Naive thymus-derived CD8-positive, alpha-beta T cell (primary cell): ENCODE measurements around the gene HS6ST3. TPM values are rescaled to one million over a fixed set of nuclear protein-coding genes. Genes with fewer than 3 reads are reported as not detected.

Experiments used
- ATAC-seq, 2 donors: fragments of 150-1000 bp; cut with Tn5 transposase in 1 of 2; sonication (Bioruptor Pico), chemical (Tn5 transposase) in 1 of 2; 1 replicate in 1 of 2; 2 replicates in 1 of 2; pipeline ENCODE4 v1.10.0; 2021; ENCODE audit warnings: mild to moderate bottlenecking in 2 of 2, moderate library complexity in 2 of 2
- POLR2A ChIA-PET: fragments of 350-600 bp; sonication (Branson Sonifier 250); formaldehyde crosslinking; loops from one replicate; lab custom pipeline; 2021; ENCODE audit warnings: antibody characterized with exemption; lab: Charles Lee
- DNase-seq, 10 donors: peaks; one replicate each; pipeline versions ENCODE4 v3.0.0 to v3.0.0-alpha.2; 2020 to 2022
- H3K27ac Mint-ChIP-seq, 10 donors: one replicate each; pipeline ENCODE4 v1.8.0; 2020 to 2022; ENCODE audit warnings: mild to moderate bottlenecking in 10 of 10, mixed read lengths in 10 of 10, moderate library complexity in 4 of 10, inconsistent platforms in 1 of 10
- H3K27me3 Mint-ChIP-seq, 5 donors: one replicate each; pipeline ENCODE4 v1.8.0; 2021 to 2022; ENCODE audit warnings: mixed read lengths in 5 of 5
- H3K36me3 Mint-ChIP-seq, 3 donors: one replicate each; pipeline ENCODE4 v1.8.0; 2020 to 2022; ENCODE audit warnings: mixed read lengths in 3 of 3, mild to moderate bottlenecking in 2 of 3, inconsistent platforms in 1 of 3
- H3K4me1 Mint-ChIP-seq, 4 donors: one replicate each; pipeline ENCODE4 v1.8.0; 2021 to 2022; ENCODE audit warnings: mixed read lengths in 4 of 4
- H3K4me3 Mint-ChIP-seq, 10 donors: one replicate each; pipeline ENCODE4 v1.8.0; 2020 to 2022; ENCODE audit warnings: mild to moderate bottlenecking in 10 of 10, mixed read lengths in 10 of 10, moderate library complexity in 6 of 10, inconsistent platforms in 1 of 10
- H3K9me3 Mint-ChIP-seq, 9 donors: one replicate each; pipeline ENCODE4 v1.8.0; 2020 to 2022; ENCODE audit warnings: mixed read lengths in 9 of 9, mild to moderate bottlenecking in 3 of 9, inconsistent platforms in 1 of 9, moderate library complexity in 1 of 9
- polyA plus RNA-seq, 3 donors: library from polyadenylated mRNA; unstranded; fragments of 300-500 nt; fragmentation: Illumina TruSeq; gene quantifications; one replicate each; pipeline ENCODE4 v1.2.3, GENCODE V29; 2021
- total RNA-seq, 8 experiments: library from RNA in 2 of 8; stranded (reverse) in 2 of 8; gene quantifications; one replicate each; pipeline ENCODE4 v1.2.3 and lab custom pipeline; 2021 to 2026

Gene HS6ST3
- total and polyA plus RNA-seq, 5 experiments from 2014 or later, result not detected

DNA sequence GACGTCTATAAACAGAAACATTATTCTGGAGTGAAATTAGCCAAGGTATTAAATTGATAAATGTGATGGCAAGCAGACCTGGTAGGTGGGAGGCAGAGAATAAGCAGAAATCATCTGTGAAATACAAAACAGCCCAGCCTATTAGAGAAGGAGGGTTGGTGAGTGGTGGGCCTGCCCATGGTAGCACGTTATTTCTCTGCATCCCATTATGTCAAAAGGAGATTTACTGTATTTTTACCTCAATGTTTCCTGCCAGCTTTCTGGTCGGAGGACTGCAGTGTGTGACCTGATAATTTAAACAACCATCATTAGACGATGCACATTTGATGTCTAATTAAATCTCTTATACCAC, 703.5 kb downstream of the HS6ST3 start:
- no peaks in the 10 kb centered on the region for H3K4me1 Mint-ChIP-seq
- no peak overlapping the region for H3K4me3 Mint-ChIP-seq
- H3K36me3 Mint-ChIP-seq, result no peaks in the 10 kb centered on the region
- POLR2A ChIA-PET, result no interaction called here
- peaks cover 0 to 5% (median 0%) of the 10 kb centered on the region in 9 donors for H3K9me3 Mint-ChIP-seq
- ATAC-seq (no peak), DNase-seq (no peak)
- no peak overlapping the region for H3K27ac Mint-ChIP-seq
- H3K27me3 Mint-ChIP-seq, result no peaks in the 10 kb centered on the region

DNA sequence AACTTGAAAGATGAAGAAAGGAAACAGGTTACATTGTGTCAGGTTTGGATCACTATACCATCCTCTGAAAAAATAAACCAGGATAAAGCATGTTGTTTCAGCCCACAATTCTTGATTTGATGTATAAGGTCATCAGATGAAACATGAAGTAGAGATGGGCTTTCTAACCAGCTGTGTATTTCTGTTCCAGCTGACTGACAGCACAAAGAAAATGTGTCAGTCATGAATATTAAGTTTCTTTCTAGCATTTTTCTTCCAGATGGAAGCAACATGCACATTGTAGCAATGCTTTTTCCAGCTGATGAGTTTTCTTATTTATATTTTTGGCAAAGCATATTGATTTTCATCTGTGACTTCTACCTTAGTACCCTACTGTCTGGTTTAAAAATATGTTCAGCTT, 704.8 kb downstream of the HS6ST3 start:
- no peaks in the 10 kb centered on the region for H3K27me3 Mint-ChIP-seq
- POLR2A ChIA-PET, result no interaction called here
- no peaks in the 10 kb centered on the region for H3K36me3 Mint-ChIP-seq
- peaks cover 0 to 5% (median 0%) of the 10 kb centered on the region in 9 donors for H3K9me3 Mint-ChIP-seq
- H3K4me3 Mint-ChIP-seq, result no peak overlapping the region
- DNase-seq (no peak), ATAC-seq (no peak)
- H3K27ac Mint-ChIP-seq, result no peak overlapping the region
- no peaks in the 10 kb centered on the region for H3K4me1 Mint-ChIP-seq

DNA sequence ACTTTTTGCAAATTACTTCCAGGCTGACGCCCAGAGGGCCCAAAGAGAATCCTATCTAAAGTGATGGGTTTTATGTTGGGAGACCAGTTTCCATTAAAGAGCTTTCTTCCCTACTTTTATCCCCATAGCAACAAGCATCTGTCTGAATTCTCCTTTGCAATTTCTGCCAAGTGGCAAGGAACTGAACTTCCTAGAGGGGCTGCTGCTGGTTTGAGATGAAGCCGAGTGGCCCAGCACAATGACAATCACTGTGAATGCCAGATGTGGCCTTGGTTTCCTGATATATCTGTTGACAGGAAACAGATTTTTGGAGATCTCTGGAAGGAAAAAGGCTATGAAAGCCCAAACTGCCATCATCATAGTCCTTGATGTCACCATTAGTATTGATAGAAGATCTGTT, 705.8 kb downstream of the HS6ST3 start:
- ATAC-seq (no peak), DNase-seq (no peak)
- H3K4me3 Mint-ChIP-seq, result no peak overlapping the region
- H3K27me3 Mint-ChIP-seq, result peaks cover 0 to under 1% (median 0%) of the 10 kb centered on the region in 5 donors
- no peaks in the 10 kb centered on the region for H3K4me1 Mint-ChIP-seq
- H3K36me3 Mint-ChIP-seq, result no peaks in the 10 kb centered on the region
- H3K9me3 Mint-ChIP-seq, result peaks cover 0 to 3% (median 0%) of the 10 kb centered on the region in 9 donors
- POLR2A ChIA-PET, result no interaction called here
- H3K27ac Mint-ChIP-seq, result no peak overlapping the region

DNA sequence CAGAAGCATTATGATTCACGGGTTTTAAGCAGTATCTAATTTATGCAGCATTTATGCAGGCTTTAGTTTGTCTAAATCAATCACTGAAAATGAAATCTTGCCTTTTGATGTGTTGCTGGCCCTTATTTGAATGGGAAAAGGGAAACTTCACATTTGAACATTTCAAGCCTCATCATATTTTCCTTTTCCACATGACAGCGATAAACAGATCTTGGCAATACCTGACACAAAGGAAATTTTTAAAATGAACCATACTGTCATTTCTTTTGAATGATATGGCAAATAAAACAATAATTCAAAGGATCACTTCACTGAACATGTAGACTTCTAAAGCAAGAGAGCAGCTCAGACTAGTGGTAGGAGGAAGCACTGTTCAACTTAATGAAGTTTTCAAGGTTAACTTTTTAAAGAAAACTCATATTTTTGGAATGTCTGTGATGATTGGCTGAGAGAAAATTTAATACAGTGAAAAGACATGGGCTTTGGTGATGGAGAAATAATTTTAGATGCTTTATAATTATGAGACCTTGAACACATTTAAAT, 706.3 kb downstream of the HS6ST3 start:
- H3K36me3 Mint-ChIP-seq, result no peaks in the 10 kb centered on the region
- H3K4me1 Mint-ChIP-seq, result no peaks in the 10 kb centered on the region
- DNase-seq (no peak), ATAC-seq (no peak)
- POLR2A ChIA-PET, result no interaction called here
- no peak overlapping the region for H3K4me3 Mint-ChIP-seq
- H3K9me3 Mint-ChIP-seq, result peaks cover 0 to 3% (median 0%) of the 10 kb centered on the region in 9 donors
- H3K27me3 Mint-ChIP-seq, result peaks cover 0 to 6% (median 0%) of the 10 kb centered on the region in 5 donors
- no peak overlapping the region for H3K27ac Mint-ChIP-seq

DNA sequence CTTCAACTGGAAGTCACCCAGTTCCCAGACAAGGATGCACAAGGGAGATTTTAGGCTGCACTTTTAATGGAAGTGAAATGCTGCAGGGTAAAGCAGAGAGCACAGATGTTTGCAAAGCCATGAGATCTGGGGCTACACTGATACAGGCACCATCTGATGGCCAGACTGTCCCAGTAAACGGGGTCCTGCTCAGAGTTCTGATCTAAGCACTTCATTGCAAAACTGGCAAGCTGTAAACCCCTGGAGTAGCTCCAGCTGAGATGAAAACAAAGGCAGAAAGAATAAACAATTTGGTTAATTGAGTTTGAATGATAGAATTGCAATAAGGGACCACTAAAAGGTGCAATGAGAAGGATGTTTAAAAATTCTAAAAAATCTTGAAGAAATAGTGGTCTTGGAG, 707.2 kb downstream of the HS6ST3 start:
- Mint-ChIP-seq H3K4me1 (no peaks in the 10 kb centered on the region), H3K4me3 (no peak overlapping the region), H3K27me3 (peaks cover 0 to 6% (median 0%) of the 10 kb centered on the region in 5 donors), H3K27ac (no peak overlapping the region), H3K36me3 (no peaks in the 10 kb centered on the region), H3K9me3 (peaks cover 0 to 3% (median 0%) of the 10 kb centered on the region in 9 donors)
- ATAC-seq (no peak), DNase-seq (no peak)
- POLR2A ChIA-PET, result no interaction called here

DNA sequence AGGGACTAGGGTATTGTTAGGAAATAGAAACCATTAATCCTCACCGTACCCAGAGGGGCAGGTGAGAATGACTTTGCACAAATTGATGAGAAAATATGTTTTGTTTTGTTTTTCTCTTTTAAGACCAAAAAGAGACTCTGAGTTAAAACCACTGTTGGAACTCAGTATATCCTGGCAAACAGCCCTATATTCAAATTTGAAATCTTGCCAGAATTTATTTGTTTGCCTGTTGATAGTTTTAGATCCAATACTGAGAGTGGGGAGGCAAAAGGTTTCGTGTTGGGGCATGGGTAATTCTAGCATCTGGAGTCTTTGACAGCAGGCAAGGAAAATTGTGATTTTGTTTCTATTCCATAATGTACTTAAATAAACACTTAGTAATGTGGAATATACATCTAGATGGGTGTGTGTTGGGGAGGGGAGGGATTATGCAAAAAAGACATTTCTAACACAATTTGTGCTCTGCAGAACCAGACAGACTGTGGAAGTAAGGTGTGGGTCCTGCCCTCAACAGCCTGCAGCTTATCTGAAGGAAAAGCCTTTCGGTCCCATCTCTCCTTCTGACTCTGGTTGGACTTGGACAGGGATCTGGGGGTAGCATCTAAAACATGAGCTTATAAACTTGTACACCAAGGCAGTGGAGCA, 713.7 kb downstream of the HS6ST3 start:
- POLR2A ChIA-PET, result no interaction called here
- no peaks in the 10 kb centered on the region for H3K4me1 Mint-ChIP-seq
- DNase-seq, result no peak
- no peak for ATAC-seq
- no peak overlapping the region for H3K27ac Mint-ChIP-seq
- peaks cover 0 to 6% (median 0%) of the 10 kb centered on the region in 5 donors for H3K27me3 Mint-ChIP-seq
- H3K9me3 Mint-ChIP-seq, result peaks cover 0 to 18% (median 4%) of the 10 kb centered on the region in 9 donors
- no peak overlapping the region for H3K4me3 Mint-ChIP-seq
- no peaks in the 10 kb centered on the region for H3K36me3 Mint-ChIP-seq

DNA sequence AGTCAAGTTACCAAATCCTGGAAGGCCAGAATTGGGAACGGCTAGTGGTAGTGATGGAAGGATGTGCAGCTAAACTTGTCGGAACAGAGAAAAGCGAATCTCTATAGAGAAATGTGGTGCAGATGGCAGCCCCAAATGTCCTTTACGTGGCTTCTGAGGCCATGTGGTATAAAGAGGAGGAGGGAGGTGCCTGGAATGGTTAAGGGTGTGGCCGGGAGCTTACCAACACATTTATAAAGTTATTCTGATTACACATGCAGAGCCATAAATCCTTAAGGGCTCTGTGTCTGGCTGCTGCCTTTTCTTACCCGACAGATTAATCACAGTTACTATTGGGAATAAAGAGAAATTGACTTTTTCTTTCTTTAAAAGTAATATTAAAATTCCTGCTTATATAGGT, 714.3 kb downstream of the HS6ST3 start:
- H3K36me3 Mint-ChIP-seq, result no peaks in the 10 kb centered on the region
- POLR2A ChIA-PET, result no interaction called here
- peaks cover 0 to 18% (median 4%) of the 10 kb centered on the region in 9 donors for H3K9me3 Mint-ChIP-seq

DNA sequence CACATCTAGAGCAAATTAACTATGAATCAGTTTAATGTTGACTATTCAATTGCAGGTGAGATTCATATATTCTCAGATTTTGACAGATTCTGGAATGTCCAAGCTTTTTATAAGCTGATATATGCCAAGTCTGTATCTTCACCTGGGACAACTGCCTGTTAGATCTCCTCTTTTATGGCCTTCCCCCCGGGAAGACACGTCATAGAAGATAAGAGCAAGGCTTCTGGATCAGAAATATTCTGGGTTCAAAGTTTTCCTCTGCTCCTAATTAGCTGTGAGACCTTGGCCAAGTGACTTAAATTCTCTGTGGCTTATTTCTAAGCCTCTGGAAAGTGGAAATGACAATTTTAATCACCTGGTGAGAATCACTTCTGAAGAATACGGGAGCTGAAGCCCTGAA, 716.8 kb downstream of the HS6ST3 start:
- DNase-seq (no peak), ATAC-seq (no peak)
- H3K4me3 Mint-ChIP-seq, result no peak overlapping the region
- peaks cover 0 to 18% (median 4%) of the 10 kb centered on the region in 9 donors for H3K9me3 Mint-ChIP-seq
- no peaks in the 10 kb centered on the region for H3K27me3 Mint-ChIP-seq
- POLR2A ChIA-PET, result no interaction called here
- H3K36me3 Mint-ChIP-seq, result no peaks in the 10 kb centered on the region
- H3K4me1 Mint-ChIP-seq, result no peaks in the 10 kb centered on the region
- no peak overlapping the region for H3K27ac Mint-ChIP-seq

More for the DNA sequence above, 714.3 kb downstream of the HS6ST3 start:
- Mint-ChIP-seq H3K4me1 (no peaks in the 10 kb centered on the region), H3K27ac (no peak overlapping the region), H3K27me3 (peaks cover 0 to 6% (median 0%) of the 10 kb centered on the region in 5 donors), H3K4me3 (no peak overlapping the region)
- no peak for ATAC-seq
- DNase-seq, result no peak

DNA sequence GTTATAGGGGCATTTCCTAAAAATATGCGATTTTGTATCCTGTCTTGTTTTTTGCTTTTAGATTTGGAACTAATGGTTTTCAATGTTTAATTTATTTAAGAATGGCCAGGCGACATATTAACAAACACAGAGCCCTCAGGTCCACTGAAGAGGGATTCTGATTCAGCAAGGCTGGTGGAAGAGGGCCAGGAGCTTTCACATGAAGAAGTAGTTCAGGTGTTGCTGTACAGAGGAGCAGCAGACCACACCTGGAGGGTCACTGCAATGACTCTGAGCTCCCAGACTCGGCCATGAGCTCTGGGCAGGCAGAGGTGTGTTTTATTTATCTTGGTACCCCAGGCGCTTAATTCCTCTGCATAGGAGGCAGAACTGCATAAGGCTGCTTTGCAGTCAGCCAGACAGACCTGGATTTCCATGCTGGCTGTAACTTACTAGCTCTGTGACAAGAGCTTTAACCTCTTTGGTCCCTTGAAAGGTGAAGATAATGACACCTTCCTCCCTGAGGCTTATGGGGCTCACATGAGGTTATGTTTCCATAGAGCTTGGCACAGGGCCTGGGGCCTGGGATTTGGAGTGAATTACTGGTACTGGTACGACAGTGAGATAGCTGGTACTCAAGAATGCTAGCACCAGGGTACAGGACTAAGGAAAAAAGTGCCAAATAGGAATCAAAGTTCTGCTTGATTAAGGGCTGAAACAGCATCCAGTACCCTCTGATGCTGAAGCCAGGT, 719.6 kb downstream of the HS6ST3 start:
- no peak overlapping the region for H3K27ac Mint-ChIP-seq
- POLR2A ChIA-PET, result no interaction called here
- H3K9me3 Mint-ChIP-seq, result peaks cover 0 to 14% (median 4%) of the 10 kb centered on the region in 9 donors
- H3K36me3 Mint-ChIP-seq, result no peaks in the 10 kb centered on the region
- ATAC-seq (no peak), DNase-seq (no peak)
- H3K27me3 Mint-ChIP-seq, result no peaks in the 10 kb centered on the region
- no peak overlapping the region for H3K4me3 Mint-ChIP-seq
- H3K4me1 Mint-ChIP-seq, result no peaks in the 10 kb centered on the region

DNA sequence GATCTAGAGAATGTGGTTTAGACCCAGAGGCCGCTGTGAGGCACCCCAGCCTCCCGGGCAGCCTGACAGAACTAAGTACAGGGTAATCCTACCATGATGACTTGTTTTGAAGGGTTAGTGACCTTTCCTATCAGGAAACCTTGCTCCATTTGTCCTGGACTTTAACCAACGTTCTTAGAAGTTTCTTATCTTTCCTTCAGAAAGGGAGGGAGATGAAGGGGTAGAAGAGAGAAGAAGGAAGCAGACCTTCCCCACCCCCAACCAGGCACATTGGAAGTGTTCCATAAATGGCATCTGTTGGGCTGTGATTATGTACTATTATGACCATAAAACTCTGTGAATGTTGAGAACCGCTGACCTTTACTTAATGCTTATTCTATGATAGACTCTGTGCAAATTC, 720.2 kb downstream of the HS6ST3 start:
- POLR2A ChIA-PET, result no interaction called here
- no peaks in the 10 kb centered on the region for H3K36me3 Mint-ChIP-seq
- ATAC-seq (no peak), DNase-seq (no peak)
- H3K4me1 Mint-ChIP-seq, result no peaks in the 10 kb centered on the region
- H3K27me3 Mint-ChIP-seq, result peaks cover 0 to under 1% (median 0%) of the 10 kb centered on the region in 5 donors
- H3K27ac Mint-ChIP-seq, result no peak overlapping the region
- H3K9me3 Mint-ChIP-seq, result peaks cover 0 to 20% (median 10%) of the 10 kb centered on the region in 9 donors
- H3K4me3 Mint-ChIP-seq, result no peak overlapping the region

DNA sequence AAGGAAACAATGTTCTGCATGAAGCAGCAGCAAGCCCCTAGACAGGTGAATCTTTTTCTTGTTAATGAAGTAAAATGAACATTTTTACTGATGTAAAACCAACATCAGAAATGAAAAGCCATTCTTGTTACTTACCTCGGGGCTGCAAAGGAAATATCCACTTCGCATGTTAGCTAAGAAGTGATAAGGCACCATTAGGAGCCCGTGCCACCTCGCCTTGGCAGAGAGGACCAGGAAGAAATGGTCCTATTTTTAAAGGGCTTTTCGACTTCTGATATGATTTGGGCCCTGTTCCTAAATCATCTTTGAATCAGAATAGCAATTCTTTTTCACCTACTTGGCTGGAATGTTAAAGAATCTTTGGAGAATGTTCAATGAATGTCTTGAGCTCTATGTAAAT, 721.1 kb downstream of the HS6ST3 start:
- Mint-ChIP-seq H3K4me3 (no peak overlapping the region), H3K27ac (no peak overlapping the region), H3K9me3 (peaks cover 0 to 28% (median 10%) of the 10 kb centered on the region in 9 donors), H3K27me3 (peaks cover 0 to 1% (median 0%) of the 10 kb centered on the region in 5 donors), H3K4me1 (no peaks in the 10 kb centered on the region), H3K36me3 (no peaks in the 10 kb centered on the region)
- POLR2A ChIA-PET, result no interaction called here
- ATAC-seq (no peak), DNase-seq (no peak)

DNA sequence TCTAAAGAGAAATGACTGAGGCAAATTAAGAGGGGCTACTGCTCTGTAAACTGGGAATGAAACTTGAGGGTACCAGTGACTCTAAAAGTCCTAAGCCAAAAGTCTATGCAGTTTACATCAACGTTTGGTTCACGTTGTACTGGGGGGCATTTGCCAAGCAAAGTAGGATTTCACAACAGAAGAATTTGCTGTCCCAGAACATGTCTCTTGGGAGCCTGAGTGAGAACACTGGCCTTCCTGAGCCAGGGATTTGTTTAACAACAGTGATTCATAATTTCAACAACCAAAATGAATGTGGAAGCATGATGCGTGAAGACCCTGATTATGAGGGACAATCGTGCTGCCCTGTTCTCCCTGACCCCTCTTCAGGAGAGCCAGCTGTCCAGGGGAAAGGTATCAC, 726.4 kb downstream of the HS6ST3 start:
- H3K27ac Mint-ChIP-seq, result no peak overlapping the region
- H3K36me3 Mint-ChIP-seq, result no peaks in the 10 kb centered on the region
- no peak for DNase-seq
- peaks cover 0 to 28% (median 4%) of the 10 kb centered on the region in 9 donors for H3K9me3 Mint-ChIP-seq
- H3K27me3 Mint-ChIP-seq, result peaks cover 0 to 1% (median 0%) of the 10 kb centered on the region in 5 donors
- ATAC-seq, result no peak
- POLR2A ChIA-PET, result no interaction called here
- no peaks in the 10 kb centered on the region for H3K4me1 Mint-ChIP-seq
- no peak overlapping the region for H3K4me3 Mint-ChIP-seq

DNA sequence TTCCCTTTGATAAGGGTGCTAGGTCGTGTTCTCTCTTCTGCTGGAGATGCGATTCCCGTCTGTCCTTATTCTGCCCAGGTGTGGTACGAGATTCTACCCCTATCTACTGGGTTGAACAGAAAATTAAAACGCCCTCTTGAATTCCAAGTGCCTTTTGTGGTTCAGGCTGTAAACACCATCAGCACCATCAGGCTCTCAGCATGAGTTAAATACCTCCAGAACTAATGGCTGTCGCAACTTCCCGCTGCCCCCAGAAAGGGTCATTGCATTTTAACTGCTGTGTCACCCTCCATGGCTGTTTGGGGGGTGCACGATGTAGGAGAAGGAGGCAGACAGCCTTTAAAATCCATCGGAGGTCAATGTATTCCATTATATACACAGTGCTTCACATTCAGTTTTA, 727.0 kb downstream of the HS6ST3 start:
- POLR2A ChIA-PET, result no interaction called here

More for the DNA sequence above, 727.0 kb downstream of the HS6ST3 start:
- H3K27me3 Mint-ChIP-seq, result peaks cover 0 to 1% (median 0%) of the 10 kb centered on the region in 5 donors
- H3K27ac Mint-ChIP-seq, result no peak overlapping the region
- no peaks in the 10 kb centered on the region for H3K4me1 Mint-ChIP-seq
- no peak overlapping the region for H3K4me3 Mint-ChIP-seq
- ATAC-seq (no peak), DNase-seq (no peak)
- H3K36me3 Mint-ChIP-seq, result no peaks in the 10 kb centered on the region
- H3K9me3 Mint-ChIP-seq, result peaks cover 0 to 28% (median 4%) of the 10 kb centered on the region in 9 donors
